Measurements from ENCODE around the gene ZNF362.

DNA sequence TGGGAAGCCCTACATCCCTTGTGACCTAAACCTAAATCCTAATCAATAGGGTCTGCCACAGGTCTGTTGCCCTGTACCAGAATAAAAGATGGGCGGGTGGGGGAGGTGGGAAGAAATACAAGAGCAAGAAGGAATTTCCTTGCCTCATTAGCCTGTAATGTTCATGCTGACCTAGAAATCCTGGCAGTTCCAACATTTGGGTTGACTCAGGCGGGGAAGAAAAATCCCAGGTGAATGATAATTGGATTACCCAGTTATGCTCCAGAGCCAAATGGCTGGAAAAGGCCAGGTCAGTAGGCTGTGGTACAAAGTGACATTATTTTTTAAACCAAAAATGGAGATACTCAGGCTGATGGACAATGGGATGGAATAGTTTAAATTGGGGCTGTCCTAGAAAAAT lies 91.9 kb downstream of the ZNF362 start:
- TF ChIP-seq, protein P1, sequence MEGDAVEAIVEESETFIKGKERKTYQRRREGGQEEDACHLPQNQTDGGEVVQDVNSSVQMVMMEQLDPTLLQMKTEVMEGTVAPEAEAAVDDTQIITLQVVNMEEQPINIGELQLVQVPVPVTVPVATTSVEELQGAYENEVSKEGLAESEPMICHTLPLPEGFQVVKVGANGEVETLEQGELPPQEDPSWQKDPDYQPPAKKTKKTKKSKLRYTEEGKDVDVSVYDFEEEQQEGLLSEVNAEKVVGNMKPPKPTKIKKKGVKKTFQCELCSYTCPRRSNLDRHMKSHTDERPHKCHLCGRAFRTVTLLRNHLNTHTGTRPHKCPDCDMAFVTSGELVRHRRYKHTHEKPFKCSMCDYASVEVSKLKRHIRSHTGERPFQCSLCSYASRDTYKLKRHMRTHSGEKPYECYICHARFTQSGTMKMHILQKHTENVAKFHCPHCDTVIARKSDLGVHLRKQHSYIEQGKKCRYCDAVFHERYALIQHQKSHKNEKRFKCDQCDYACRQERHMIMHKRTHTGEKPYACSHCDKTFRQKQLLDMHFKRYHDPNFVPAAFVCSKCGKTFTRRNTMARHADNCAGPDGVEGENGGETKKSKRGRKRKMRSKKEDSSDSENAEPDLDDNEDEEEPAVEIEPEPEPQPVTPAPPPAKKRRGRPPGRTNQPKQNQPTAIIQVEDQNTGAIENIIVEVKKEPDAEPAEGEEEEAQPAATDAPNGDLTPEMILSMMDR (IDR thresholded peaks at IDR 0.05), result no peak
- TF ChIP-seq POLR2A (IDR thresholded peaks at IDR 0.05), result no peak

Data from thyroid gland (tissue), 4 donors.